Body of pancreas (tissue), 4 donors: ENCODE measurements around the gene OR1J2. TPM values are rescaled to one million over a fixed set of nuclear protein-coding genes. Genes with fewer than 3 reads are reported as not detected.
A peak's percentile ranks its signal among the peaks of the same experiment; 100 is the strongest.

Source experiments
- ATAC-seq: fragments of 150-250 bp; one replicate; pipeline ENCODE4 v1.9.1; 2016
- DNase-seq, 4 donors: peaks; one replicate each; pipeline ENCODE4 v3.0.0-alpha.2; 2019
- H3K27ac ChIP-seq, 4 donors: fragments of 200-600 bp; sonication (generic); 1 replicate in 3 of 4; 2 replicates in 1 of 4; pipeline versions ENCODE4 v1.5.1 to v1.6.1; 2016 to 2019; ENCODE audit warnings: mild to moderate bottlenecking in 1 of 4, mixed read lengths in 1 of 4, moderate library complexity in 1 of 4
- H3K27me3 ChIP-seq, 2 donors: fragments of 200-600 bp; sonication (generic); one replicate each; pipeline ENCODE4 v1.6.0; 2016; ENCODE audit warnings: mild to moderate bottlenecking in 1 of 2
- H3K36me3 ChIP-seq, 2 donors: fragments of 200-600 bp; sonication (generic); replicated peaks in 1 of 2; 2 replicates each; pipeline ENCODE4 v1.5.1; 2016; ENCODE audit warnings: low read depth in 2 of 2; ENCODE audit not compliant: insufficient read depth in 1 of 2
- H3K4me1 ChIP-seq: fragments of 200-600 bp; sonication (generic); one replicate; pipeline ENCODE4 v1.6.0; 2016
- H3K4me3 ChIP-seq, 2 donors: fragments of 200-600 bp; sonication (generic); 1 replicate in 1 of 2; 2 replicates in 1 of 2; pipeline ENCODE4 v1.5.1; 2016 to 2019
- H3K9me3 ChIP-seq, 3 donors: fragments of 200-600 bp; sonication (generic); 1 replicate in 2 of 3; 2 replicates in 1 of 3; pipeline ENCODE4 v1.5.1; 2016
- POLR2A ChIP-seq, 3 donors: fragments of 450-650 bp; IDR thresholded peaks; one replicate each; pipeline ENCODE4 v1.6.1; 2016; ENCODE audit warnings: antibody characterized with exemption in 3 of 3, mild to moderate bottlenecking in 2 of 3
- WGBS, 2 donors: methylation state at CpG; one replicate each; pipeline ENCODE4 v1.1.5; 2017; 5-methylcytosine and 5-hydroxymethylcytosine counted together
- intact Hi-C: fragments of 100-400 bp; cut with DNase I; formaldehyde crosslinking; loops from one replicate; pipeline ENCODE4 v1.15.1; 2023
- total RNA-seq, 2 donors: library from RNA; depleted of rRNA; stranded (reverse); fragments of >200 nt; gene quantifications; one replicate each; pipeline ENCODE4 v1.1.0, GENCODE V29; 2016
- TF ChIP-seq, protein P1 (sequence below), 7 experiments: fragments of 450-650 bp in 4 of 7; fragments of 200-600 bp in 3 of 7; sonication (generic) in 3 of 7; IDR thresholded peaks; one replicate each; pipeline ENCODE4 v1.5.1; 2016 to 2019; ENCODE audit warnings: antibody characterized with exemption in 7 of 7

OR1J2 gene
- total RNA-seq, result not detected

GRCh38 chr9:122510502-122510901 is at the start of gene OR1J2:
Gene OR1J2, plus strand, starts transcription at chr9:122510802. Its CDS starts 0 bp downstream, at chr9:122510802.
- intact Hi-C loops, result no loop called here
- no peak within 1 kb of the TSS for H3K27ac ChIP-seq
- WGBS, 2 donors, result 62 to 67% methylated on average over 6 of the region's 6 CpGs
- TF ChIP-seq POLR2A (IDR thresholded peaks at IDR 0.05), result no peak
- H3K36me3 ChIP-seq, result no peaks in the 10 kb centered on the region
- no peaks in the 10 kb centered on the region for H3K9me3 ChIP-seq
- ATAC-seq (no peak), DNase-seq (no peak)
- no peaks in the 10 kb centered on the region for H3K4me1 ChIP-seq
- H3K27me3 ChIP-seq, result no peaks in the 10 kb centered on the region
- H3K4me3 ChIP-seq, result no peak within 1 kb of the TSS

GRCh38 chr9:122463828-122464632 is 46.6 kb upstream of the OR1J2 start:
- WGBS, 2 donors, result 68 to 73% methylated on average over 4 to 9 of the region's 10 CpGs
- Histone ChIP-seq H3K9me3 (no peaks in the 10 kb centered on the region), H3K27ac (no peak overlapping the region), H3K27me3 (no peaks in the 10 kb centered on the region), H3K36me3 (no peaks in the 10 kb centered on the region), H3K4me3 (no peak overlapping the region), H3K4me1 (peaks cover 5% of the 10 kb centered on the region)
- intact Hi-C loops, result no loop called here
- DNase-seq (peak in 1 of 4 donors; percentile 22), ATAC-seq (no peak)
- TF ChIP-seq POLR2A (IDR thresholded peaks at IDR 0.05), result no peak
- TF ChIP-seq, protein P1, sequence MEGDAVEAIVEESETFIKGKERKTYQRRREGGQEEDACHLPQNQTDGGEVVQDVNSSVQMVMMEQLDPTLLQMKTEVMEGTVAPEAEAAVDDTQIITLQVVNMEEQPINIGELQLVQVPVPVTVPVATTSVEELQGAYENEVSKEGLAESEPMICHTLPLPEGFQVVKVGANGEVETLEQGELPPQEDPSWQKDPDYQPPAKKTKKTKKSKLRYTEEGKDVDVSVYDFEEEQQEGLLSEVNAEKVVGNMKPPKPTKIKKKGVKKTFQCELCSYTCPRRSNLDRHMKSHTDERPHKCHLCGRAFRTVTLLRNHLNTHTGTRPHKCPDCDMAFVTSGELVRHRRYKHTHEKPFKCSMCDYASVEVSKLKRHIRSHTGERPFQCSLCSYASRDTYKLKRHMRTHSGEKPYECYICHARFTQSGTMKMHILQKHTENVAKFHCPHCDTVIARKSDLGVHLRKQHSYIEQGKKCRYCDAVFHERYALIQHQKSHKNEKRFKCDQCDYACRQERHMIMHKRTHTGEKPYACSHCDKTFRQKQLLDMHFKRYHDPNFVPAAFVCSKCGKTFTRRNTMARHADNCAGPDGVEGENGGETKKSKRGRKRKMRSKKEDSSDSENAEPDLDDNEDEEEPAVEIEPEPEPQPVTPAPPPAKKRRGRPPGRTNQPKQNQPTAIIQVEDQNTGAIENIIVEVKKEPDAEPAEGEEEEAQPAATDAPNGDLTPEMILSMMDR (IDR thresholded peaks at IDR 0.05), result no peak

GRCh38 chr9:122464633-122465567 is 45.7 kb upstream of the OR1J2 start:
- Histone ChIP-seq H3K9me3 (no peaks in the 10 kb centered on the region), H3K27ac (peak overlapping the region in 1 of 4 donors; percentile 14), H3K27me3 (no peaks in the 10 kb centered on the region), H3K4me3 (peak overlapping the region in 1 of 2 donors; percentile 10), H3K36me3 (no peaks in the 10 kb centered on the region), H3K4me1 (peaks cover 5% of the 10 kb centered on the region)
- TF ChIP-seq, protein P1 (IDR thresholded peaks at IDR 0.05), result peak; percentile 60 to 94 (median 87)
- no peak for TF ChIP-seq POLR2A (IDR thresholded peaks at IDR 0.05)
- ATAC-seq (peak; percentile 93), DNase-seq (peak; percentile 84 to 91 (median 88))
- 10% methylated on average over 10 of the region's 10 CpGs for WGBS, 2 donors
- intact Hi-C loops, result loop anchor here (5.0 kb wide), 1 partner anchor 342 kb away; no protein-coding TSS in a partner anchor

DNA sequence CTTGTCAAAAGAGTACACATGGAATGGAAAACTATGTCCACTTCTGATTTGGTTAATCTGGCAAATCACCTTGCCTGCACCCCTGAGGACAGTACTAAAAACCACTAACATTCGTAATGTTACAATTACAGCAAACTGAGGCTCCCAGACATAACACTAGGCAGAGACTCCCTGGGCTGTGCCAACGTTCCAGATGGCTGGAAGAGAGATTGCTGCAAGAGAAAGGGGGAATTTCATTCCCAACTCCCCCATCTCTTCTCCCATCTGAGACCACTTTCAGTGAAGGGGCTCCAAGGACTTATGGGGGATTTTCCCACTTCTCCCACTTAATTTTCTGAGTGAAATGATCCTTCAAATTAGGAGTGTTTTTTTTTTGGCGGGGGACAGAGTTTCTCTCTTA is 44.1 kb upstream of the OR1J2 start:
- Histone ChIP-seq H3K4me3 (no peak overlapping the region), H3K27me3 (no peaks in the 10 kb centered on the region), H3K4me1 (peaks cover 5% of the 10 kb centered on the region), H3K9me3 (no peaks in the 10 kb centered on the region), H3K36me3 (no peaks in the 10 kb centered on the region), H3K27ac (no peak overlapping the region)
- 60 to 72% methylated on average over 3 of the region's 3 CpGs for WGBS, 2 donors
- intact Hi-C loops, result loop anchor here (5.0 kb wide), 1 partner anchor 341 kb away; no protein-coding TSS in a partner anchor
- TF ChIP-seq, protein P1 (IDR thresholded peaks at IDR 0.05), result no peak
- no peak for TF ChIP-seq POLR2A (IDR thresholded peaks at IDR 0.05)
- DNase-seq (no peak), ATAC-seq (no peak)

- DNase-seq (no peak), ATAC-seq (no peak)
- intact Hi-C loops, result loop anchor here (5.0 kb wide), 1 partner anchor 339 kb away; no protein-coding TSS in a partner anchor
- Histone ChIP-seq H3K27ac (no peak overlapping the region), H3K4me1 (peaks cover 5% of the 10 kb centered on the region), H3K36me3 (no peaks in the 10 kb centered on the region), H3K27me3 (no peaks in the 10 kb centered on the region), H3K9me3 (no peaks in the 10 kb centered on the region), H3K4me3 (no peak overlapping the region)
- TF ChIP-seq, protein P1 (IDR thresholded peaks at IDR 0.05), result no peak
- 44 to 71% methylated on average over 4 of the region's 4 CpGs for WGBS, 2 donors
Measured at GRCh38 chr9:122468735-122469134, 41.9 kb upstream of the OR1J2 start.
